Osteocyte (in vitro differentiated cells): ENCODE results near the gene PCCA. TPM values are rescaled to one million over a fixed set of nuclear protein-coding genes. Genes with fewer than 3 reads are reported as not detected.
"Not testable (repeated sequence)": the region's sequence is repeated elsewhere in the genome, so short reads cannot be mapped to it uniquely, and the experiment has no call there.

Experiments
- DNase-seq: peaks from one replicate; pipeline ENCODE4 v3.0.0; 2021; ENCODE audit warnings: mixed read lengths; ENCODE audit not compliant: unreplicated experiment; ENCODE audit errors: extremely low spot score
- H3K27ac Mint-ChIP-seq: one replicate; pipeline ENCODE4 v1.8.0; 2021; ENCODE audit warnings: mild to moderate bottlenecking, mixed read lengths; ENCODE audit not compliant: unreplicated experiment
- H3K27me3 Mint-ChIP-seq: one replicate; pipeline ENCODE4 v1.8.0; 2021; ENCODE audit warnings: mixed read lengths; ENCODE audit not compliant: unreplicated experiment
- H3K36me3 Mint-ChIP-seq: one replicate; pipeline ENCODE4 v1.8.0; 2021; ENCODE audit warnings: mixed read lengths; ENCODE audit not compliant: unreplicated experiment
- H3K4me1 Mint-ChIP-seq: one replicate; pipeline ENCODE4 v1.8.0; 2021; ENCODE audit warnings: mixed read lengths; ENCODE audit not compliant: unreplicated experiment
- H3K4me3 Mint-ChIP-seq: one replicate; pipeline ENCODE4 v1.8.0; 2021; ENCODE audit warnings: mild to moderate bottlenecking, moderate library complexity, mixed read lengths; ENCODE audit not compliant: unreplicated experiment
- H3K9me3 Mint-ChIP-seq: one replicate; pipeline ENCODE4 v1.8.0; 2021; ENCODE audit warnings: mixed read lengths; ENCODE audit not compliant: unreplicated experiment
- total RNA-seq: library from RNA; stranded (reverse); gene quantifications from 2 replicates; pipeline ENCODE4 v1.2.1, GENCODE V29; 2021
- TF ChIP-seq, protein P1 (sequence below): fragments of 200-600 bp; sonication (generic); IDR thresholded peaks from 2 replicates; pipeline ENCODE4 v1.5.0; 2021; ENCODE audit warnings: antibody characterized with exemption, mild to moderate bottlenecking, moderate library complexity

Gene PCCA
- total RNA-seq, 1 donor from 2014 or later: 33.7 TPM

DNA sequence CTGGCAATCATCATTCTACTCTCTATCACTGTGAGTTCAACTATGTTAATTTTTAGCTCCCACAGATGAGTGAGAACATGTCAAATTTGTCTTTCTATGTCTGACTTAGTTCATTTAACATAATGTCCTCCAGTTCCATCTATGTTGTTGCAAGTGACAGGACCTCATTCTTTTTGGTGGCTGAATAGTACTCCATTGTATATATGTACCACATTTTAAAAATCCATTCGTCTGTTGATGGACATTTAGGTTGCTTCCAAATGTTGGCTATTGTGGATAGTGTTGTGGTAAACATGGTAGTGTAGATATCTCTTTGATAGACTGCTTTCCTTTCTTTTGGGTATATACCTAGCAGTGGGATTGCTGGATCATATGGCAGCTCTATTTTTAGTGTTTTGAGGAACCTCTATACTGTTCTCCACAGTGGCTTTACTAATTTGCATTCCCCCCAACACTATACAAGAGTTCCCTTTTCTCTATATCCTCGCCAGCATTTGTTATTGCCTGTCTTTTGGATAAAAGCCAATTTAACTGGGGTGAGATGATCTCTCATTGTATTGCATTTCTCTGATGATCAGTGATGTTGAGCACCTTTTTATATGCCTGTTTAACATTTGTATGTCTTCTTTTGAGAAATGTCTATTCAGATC is 124.1 kb downstream of the PCCA start:
- Mint-ChIP-seq H3K27me3 (no peaks in the 10 kb centered on the region), H3K36me3 (peaks cover 36% of the 10 kb centered on the region), H3K9me3 (peaks cover 10% of the 10 kb centered on the region), H3K4me3 (no peak overlapping the region), H3K27ac (peak overlapping the region; percentile 51), H3K4me1 (peaks cover 49% of the 10 kb centered on the region)
- DNase-seq: no peak
- TF ChIP-seq, protein P1, sequence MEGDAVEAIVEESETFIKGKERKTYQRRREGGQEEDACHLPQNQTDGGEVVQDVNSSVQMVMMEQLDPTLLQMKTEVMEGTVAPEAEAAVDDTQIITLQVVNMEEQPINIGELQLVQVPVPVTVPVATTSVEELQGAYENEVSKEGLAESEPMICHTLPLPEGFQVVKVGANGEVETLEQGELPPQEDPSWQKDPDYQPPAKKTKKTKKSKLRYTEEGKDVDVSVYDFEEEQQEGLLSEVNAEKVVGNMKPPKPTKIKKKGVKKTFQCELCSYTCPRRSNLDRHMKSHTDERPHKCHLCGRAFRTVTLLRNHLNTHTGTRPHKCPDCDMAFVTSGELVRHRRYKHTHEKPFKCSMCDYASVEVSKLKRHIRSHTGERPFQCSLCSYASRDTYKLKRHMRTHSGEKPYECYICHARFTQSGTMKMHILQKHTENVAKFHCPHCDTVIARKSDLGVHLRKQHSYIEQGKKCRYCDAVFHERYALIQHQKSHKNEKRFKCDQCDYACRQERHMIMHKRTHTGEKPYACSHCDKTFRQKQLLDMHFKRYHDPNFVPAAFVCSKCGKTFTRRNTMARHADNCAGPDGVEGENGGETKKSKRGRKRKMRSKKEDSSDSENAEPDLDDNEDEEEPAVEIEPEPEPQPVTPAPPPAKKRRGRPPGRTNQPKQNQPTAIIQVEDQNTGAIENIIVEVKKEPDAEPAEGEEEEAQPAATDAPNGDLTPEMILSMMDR: no peak

DNA sequence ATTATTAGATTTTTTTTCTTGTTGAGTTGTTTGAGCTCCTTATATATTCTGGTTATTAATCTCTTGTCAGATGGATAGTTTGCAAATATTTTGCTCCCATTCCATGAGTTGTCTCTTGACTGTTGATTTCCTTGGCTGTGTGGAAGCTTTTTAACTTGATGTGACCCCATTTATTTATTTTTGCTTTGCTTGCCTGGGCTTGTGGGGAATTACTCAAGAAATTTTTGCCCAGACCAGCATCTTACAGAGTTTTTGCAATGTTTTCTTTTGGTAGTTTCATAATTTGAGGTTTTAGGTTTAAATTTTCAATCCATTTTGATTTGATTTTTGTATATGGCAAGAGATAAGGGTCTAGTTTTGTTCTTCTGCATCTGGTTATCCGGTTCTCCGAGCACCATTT is 124.7 kb downstream of the PCCA start:
- DNase-seq: no peak
- H3K36me3 Mint-ChIP-seq: peaks cover 36% of the 10 kb centered on the region

DNA sequence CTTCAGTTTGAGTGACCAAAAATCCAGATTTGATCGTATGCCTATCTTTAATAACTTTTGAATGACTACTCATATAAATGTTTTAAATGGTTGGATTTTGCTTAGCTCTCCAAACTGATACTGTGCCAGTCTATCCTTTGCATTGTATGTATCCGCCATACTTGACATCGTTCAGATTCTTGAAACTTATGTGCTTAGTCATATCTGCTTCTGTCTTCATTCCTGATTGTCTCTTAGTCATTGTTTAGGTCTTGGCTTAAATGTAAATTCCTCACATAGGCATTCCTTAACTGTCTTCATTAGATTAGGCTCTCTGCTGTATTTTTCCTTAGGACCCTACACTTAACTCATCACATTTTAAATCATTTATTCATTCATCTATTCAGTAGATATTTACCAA is 126.0 kb downstream of the PCCA start:
- TF ChIP-seq, protein P1: no peak
- H3K36me3 Mint-ChIP-seq: peaks cover 32% of the 10 kb centered on the region
- H3K4me1 Mint-ChIP-seq: peaks cover 36% of the 10 kb centered on the region
- H3K4me3 Mint-ChIP-seq: no peak overlapping the region
- H3K27me3 Mint-ChIP-seq: no peaks in the 10 kb centered on the region
- DNase-seq: no peak
- H3K27ac Mint-ChIP-seq: peak overlapping the region; percentile 71
- H3K9me3 Mint-ChIP-seq: peaks cover 10% of the 10 kb centered on the region

More for the DNA sequence above, 124.7 kb downstream of the PCCA start:
- peak overlapping the region; percentile 51 for H3K27ac Mint-ChIP-seq
- H3K4me3 Mint-ChIP-seq: no peak overlapping the region
- H3K27me3 Mint-ChIP-seq: no peaks in the 10 kb centered on the region
- H3K4me1 Mint-ChIP-seq: peaks cover 46% of the 10 kb centered on the region
- TF ChIP-seq, protein P1: no peak
- H3K9me3 Mint-ChIP-seq: peaks cover 10% of the 10 kb centered on the region

DNA sequence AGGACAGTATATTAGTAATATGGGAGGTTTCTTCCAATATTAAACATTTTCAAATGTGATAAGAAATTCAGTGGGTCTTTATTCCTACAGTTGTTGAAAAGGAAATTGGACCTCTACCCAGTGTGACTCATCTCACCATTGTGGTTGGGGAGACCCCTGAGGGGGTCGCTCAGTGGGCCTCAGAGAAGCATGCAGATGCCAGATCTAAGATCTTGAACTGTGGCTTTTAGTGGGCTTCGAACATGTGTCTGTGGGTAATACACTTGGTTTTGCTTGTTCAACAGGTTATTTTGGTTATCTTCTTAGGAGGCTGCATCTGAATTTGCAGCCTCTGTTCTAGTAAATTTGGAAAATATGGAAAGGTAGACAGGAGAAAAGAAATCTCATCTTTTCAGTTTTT is 132.3 kb downstream of the PCCA start:
- DNase-seq: no peak
- Mint-ChIP-seq H3K4me1 (peaks cover 3% of the 10 kb centered on the region), H3K4me3 (no peak overlapping the region), H3K9me3 (no peaks in the 10 kb centered on the region), H3K27me3 (no peaks in the 10 kb centered on the region), H3K27ac (no peak overlapping the region), H3K36me3 (peaks cover 13% of the 10 kb centered on the region)
- TF ChIP-seq, protein P1: no peak

DNA sequence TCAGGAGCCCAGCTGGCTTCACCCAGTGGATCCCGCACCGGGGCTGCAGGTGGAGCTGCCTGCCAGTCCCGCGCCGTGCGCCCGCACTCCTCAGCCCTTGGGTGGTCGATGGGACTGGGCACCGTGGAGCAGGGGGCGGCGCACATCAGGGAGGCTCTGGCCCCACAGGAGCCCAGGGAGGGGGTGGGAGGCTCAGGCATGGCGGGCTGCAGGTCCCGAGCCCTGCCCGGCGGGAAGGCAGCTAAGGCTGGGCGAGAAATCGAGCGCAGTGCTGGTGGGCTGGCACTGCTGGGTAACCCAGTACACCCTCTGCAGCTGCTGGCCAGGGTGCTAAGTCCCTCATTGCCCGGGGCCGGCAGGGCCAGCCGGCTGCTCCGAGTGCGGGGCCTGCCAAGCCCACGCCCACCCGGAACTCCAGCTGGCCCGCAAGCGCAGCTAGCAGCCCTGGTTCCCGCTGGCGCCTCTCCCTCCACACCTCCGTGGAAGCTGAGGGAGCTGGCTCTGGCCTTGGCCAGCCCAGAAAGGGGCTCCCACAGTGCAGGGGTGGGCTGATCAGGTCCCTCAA is 135.2 kb downstream of the PCCA start:
- H3K4me3 Mint-ChIP-seq, H3K4me1 Mint-ChIP-seq, H3K27me3 Mint-ChIP-seq, H3K9me3 Mint-ChIP-seq, DNase-seq, H3K27ac Mint-ChIP-seq: not testable (repeated sequence)
- peaks cover 13% of the 10 kb centered on the region for H3K36me3 Mint-ChIP-seq
